PC-9 (cell line): ENCODE data around the gene ZFR2.

Experiments
- EZH2 ChIP-seq: fragments of 200-600 bp; sonication (generic); IDR thresholded peaks from 2 replicates; pipeline ENCODE4 v1.8.0; 2017; ENCODE audit warnings: antibody characterized with exemption, low read depth
- TF ChIP-seq, protein P1 (sequence below): fragments of 200-600 bp; sonication (generic); conservative IDR thresholded peaks from 2 replicates; pipeline ENCODE4 v1.6.1; 2017; ENCODE audit warnings: mixed run types, antibody characterized with exemption, mild to moderate bottlenecking, moderate library complexity

DNA sequence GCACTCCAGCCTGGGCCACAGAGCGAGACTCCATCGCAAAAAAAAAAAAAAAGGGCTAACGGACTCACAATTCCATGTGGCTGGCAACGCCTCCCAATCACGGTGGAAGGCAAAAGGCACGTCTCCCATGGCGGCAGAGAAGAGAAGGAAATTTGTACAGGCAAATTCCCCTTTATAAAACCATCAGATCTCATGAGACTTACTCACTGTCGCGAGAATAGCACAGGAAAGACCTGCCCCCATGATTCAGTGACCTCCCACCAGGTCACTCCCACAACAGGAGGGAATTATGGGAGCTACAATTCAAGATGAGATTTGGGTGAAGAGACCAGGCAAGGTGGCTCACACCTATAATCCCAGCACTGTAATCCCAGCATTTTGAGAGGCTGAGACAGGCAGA is 45.4 kb upstream of the ZFR2 start:
- TF ChIP-seq, protein P1, sequence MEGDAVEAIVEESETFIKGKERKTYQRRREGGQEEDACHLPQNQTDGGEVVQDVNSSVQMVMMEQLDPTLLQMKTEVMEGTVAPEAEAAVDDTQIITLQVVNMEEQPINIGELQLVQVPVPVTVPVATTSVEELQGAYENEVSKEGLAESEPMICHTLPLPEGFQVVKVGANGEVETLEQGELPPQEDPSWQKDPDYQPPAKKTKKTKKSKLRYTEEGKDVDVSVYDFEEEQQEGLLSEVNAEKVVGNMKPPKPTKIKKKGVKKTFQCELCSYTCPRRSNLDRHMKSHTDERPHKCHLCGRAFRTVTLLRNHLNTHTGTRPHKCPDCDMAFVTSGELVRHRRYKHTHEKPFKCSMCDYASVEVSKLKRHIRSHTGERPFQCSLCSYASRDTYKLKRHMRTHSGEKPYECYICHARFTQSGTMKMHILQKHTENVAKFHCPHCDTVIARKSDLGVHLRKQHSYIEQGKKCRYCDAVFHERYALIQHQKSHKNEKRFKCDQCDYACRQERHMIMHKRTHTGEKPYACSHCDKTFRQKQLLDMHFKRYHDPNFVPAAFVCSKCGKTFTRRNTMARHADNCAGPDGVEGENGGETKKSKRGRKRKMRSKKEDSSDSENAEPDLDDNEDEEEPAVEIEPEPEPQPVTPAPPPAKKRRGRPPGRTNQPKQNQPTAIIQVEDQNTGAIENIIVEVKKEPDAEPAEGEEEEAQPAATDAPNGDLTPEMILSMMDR = no peak
- no peak for TF ChIP-seq EZH2
